IMR-90 (cell line): Measurements from ENCODE around the gene OGFR. TPM values are rescaled to one million over a fixed set of nuclear protein-coding genes. Genes with fewer than 3 reads are reported as not detected.
A peak's percentile ranks its signal among the peaks of the same experiment; 100 is the strongest.

Experiments used
- ATAC-seq: fragments of 200-7000 bp; cut with Tn5 transposase; 2 replicates; pipeline ENCODE4 v1.9.1; 2020; ENCODE audit warnings: low read depth, mild to moderate bottlenecking, moderate library complexity
- BruUV-seq: library from RNA; stranded (reverse); fragments of 400-500 nt; replicated peaks from 2 replicates; lab custom pipeline; 2021; lab: Mats Ljungman, UMichigan
- CTCF ChIA-PET: fragments of 300-600 bp; formaldehyde crosslinking; extraction: SDS; loops from one replicate; lab custom pipeline; 2021; ENCODE audit warnings: antibody characterized with exemption; lab: Yijun Ruan, JAX
- POLR2A ChIA-PET: fragments of 300-600 bp; sonication (Branson Sonifier 250); formaldehyde crosslinking; loops from one replicate; lab custom pipeline; 2022; ENCODE audit warnings: antibody characterized with exemption; ENCODE audit not compliant: unreplicated experiment; lab: Charles Lee
- DNase-seq: peaks from one replicate; pipeline ENCODE4 v3.0.0; 2013
- H2AFZ ChIP-seq: replicated peaks from 2 replicates; pipeline ENCODE3; 2013; ENCODE audit warnings: low read length, mild to moderate bottlenecking; ENCODE audit not compliant: poor library complexity
- H2AK5ac ChIP-seq: 2 replicates; pipeline ENCODE4 v1.6.1; 2013; ENCODE audit warnings: low read depth, low read length, inconsistent platforms
- H2AK9ac ChIP-seq: replicated peaks from 2 replicates; pipeline ENCODE3; 2013; ENCODE audit warnings: mild to moderate bottlenecking, low read depth, low read length, moderate library complexity; ENCODE audit not compliant: poor library complexity
- H2BK120ac ChIP-seq: 2 replicates; pipeline ENCODE4 v1.6.1; 2013; ENCODE audit warnings: low read depth, low read length, inconsistent platforms
- H2BK15ac ChIP-seq: 3 replicates; pipeline ENCODE4 v1.6.1; 2013; ENCODE audit warnings: low read depth, low read length, inconsistent platforms
- H2BK20ac ChIP-seq: 2 replicates; pipeline ENCODE4 v1.6.1; 2013; ENCODE audit warnings: low read depth, mild to moderate bottlenecking, inconsistent platforms, low read length, moderate library complexity
- H2BK5ac ChIP-seq: 2 replicates; pipeline ENCODE4 v1.6.1; 2013; ENCODE audit warnings: mild to moderate bottlenecking, low read depth, low read length, inconsistent platforms; ENCODE audit not compliant: poor library complexity, severe bottlenecking
- H3K14ac ChIP-seq: replicated peaks from 2 replicates; pipeline ENCODE4 v1.6.1; 2013; ENCODE audit warnings: low read depth, low read length, inconsistent platforms
- H3K18ac ChIP-seq: 2 replicates; pipeline ENCODE4 v1.6.1; 2013; ENCODE audit warnings: low read depth, low read length, control low read depth
- H3K23ac ChIP-seq: 2 replicates; pipeline ENCODE4 v1.6.1; 2013; ENCODE audit warnings: low read depth, low read length, inconsistent platforms
- H3K27ac ChIP-seq: 2 replicates; pipeline ENCODE4 v1.5.1; 2013; ENCODE audit warnings: mild to moderate bottlenecking, control low read depth, low read length; ENCODE audit not compliant: insufficient read depth
- H3K27me3 ChIP-seq: 2 replicates; pipeline ENCODE4 v1.6.1; 2013; ENCODE audit warnings: low read length; ENCODE audit not compliant: control insufficient read depth, insufficient read depth
- H3K36me3 ChIP-seq: 2 replicates; pipeline ENCODE4 v1.6.1; 2013; ENCODE audit warnings: low read length, mixed read lengths; ENCODE audit not compliant: control insufficient read depth, insufficient read depth
- H3K4ac ChIP-seq: 2 replicates; pipeline ENCODE4 v1.6.1; 2013; ENCODE audit warnings: low read depth, low read length, inconsistent platforms
- H3K4me1 ChIP-seq: 2 replicates; pipeline ENCODE4 v1.6.1; 2013; ENCODE audit warnings: low read length, mixed read lengths; ENCODE audit not compliant: control insufficient read depth, insufficient read depth
- H3K4me2 ChIP-seq: 2 replicates; pipeline ENCODE4 v1.6.1; 2013; ENCODE audit warnings: low read depth, mild to moderate bottlenecking, control low read depth, low read length, moderate library complexity
- H3K4me3 ChIP-seq: 2 replicates; pipeline ENCODE4 v1.5.1; 2013; ENCODE audit warnings: low read depth, mild to moderate bottlenecking, control low read depth, low read length, moderate library complexity; ENCODE audit not compliant: insufficient read depth
- H3K56ac ChIP-seq: 2 replicates; pipeline ENCODE4 v1.6.1; 2013; ENCODE audit warnings: low read length, inconsistent platforms; ENCODE audit not compliant: insufficient read depth; ENCODE audit errors: extremely low read depth
- H3K79me1 ChIP-seq, 2 experiments: 2 replicates each; pipeline ENCODE4 v1.6.1; 2013; ENCODE audit warnings: low read length in 2 of 2, inconsistent platforms in 1 of 2, low read depth in 1 of 2
- H3K9ac ChIP-seq: 2 replicates; pipeline ENCODE4 v1.6.1; 2013; ENCODE audit warnings: low read depth, low read length, control low read depth
- H3K9me1 ChIP-seq: 2 replicates; pipeline ENCODE4 v1.6.1; 2013; ENCODE audit warnings: low read length, inconsistent platforms; ENCODE audit not compliant: insufficient read depth
- H3K9me3 ChIP-seq: 2 replicates; pipeline ENCODE4 v1.6.1; 2013; ENCODE audit warnings: low read length; ENCODE audit not compliant: control insufficient read depth, insufficient read depth
- H4K20me1 ChIP-seq: 2 replicates; pipeline ENCODE4 v1.6.1; 2013; ENCODE audit warnings: low read length, inconsistent platforms; ENCODE audit not compliant: insufficient read depth
- H4K5ac ChIP-seq: 2 replicates; pipeline ENCODE4 v1.6.1; 2013; ENCODE audit warnings: mild to moderate bottlenecking, low read depth, low read length, control low read depth
- H4K8ac ChIP-seq, 2 experiments: 2 replicates each; pipeline ENCODE4 v1.6.1; 2013; ENCODE audit warnings: low read depth in 2 of 2, low read length in 2 of 2, control low read depth in 1 of 2, inconsistent platforms in 1 of 2
- H4K91ac ChIP-seq: 2 replicates; pipeline ENCODE4 v1.6.1; 2013; ENCODE audit warnings: low read depth, low read length, inconsistent platforms; ENCODE audit not compliant: insufficient read depth
- MAFK ChIP-seq: IDR thresholded peaks from 2 replicates; pipeline ENCODE4 v1.6.1; 2012; ENCODE audit warnings: low read depth, low read length, improper control_type of control experiment
- POLR2A ChIP-seq: IDR thresholded peaks from 2 replicates; pipeline ENCODE4 v1.6.1; 2012; ENCODE audit warnings: mild to moderate bottlenecking, low read depth, low read length
- WGBS, 2 experiments: methylation state at CpG; one replicate each; pipeline versions ENCODE4 v1.1.5 to v1.1.7; 2013; ENCODE audit warnings: missing lambda C conversion rate in 2 of 2; ENCODE audit not compliant: insufficient read length in 1 of 2; ENCODE audit errors: extremely low coverage in 2 of 2; 5-methylcytosine and 5-hydroxymethylcytosine counted together
- dilution Hi-C: fragments of 300-500 bp; cut with HindIII; formaldehyde crosslinking; loops from one replicate; pipeline ENCODE4 v1.14.3; 2018; ENCODE audit warnings: low sequenced_read_pairs; ENCODE audit not compliant: unreplicated experiment
- in situ Hi-C: fragments of 300-500 bp; cut with MboI; formaldehyde crosslinking; loops from 3 replicates; pipeline ENCODE4 v1.14.3; 2019; ENCODE audit warnings: low sequenced_read_pairs, inconsistent platforms, mixed read lengths
- intact Hi-C: fragments of 100-400 bp; cut with micrococcal nuclease; formaldehyde crosslinking; loops from 2 replicates; pipeline ENCODE4 v1.10.0; 2022
- polyA plus RNA-seq, 3 experiments: library from polyadenylated mRNA; depleted of rRNA; stranded (reverse); fragments of >200 nt; gene quantifications; 2 replicates each; pipeline ENCODE4 v1.2.3, GENCODE V29; 2012; ENCODE audit warnings: low replicate concordance in 1 of 3
- total RNA-seq: library from RNA; depleted of rRNA; stranded (reverse); fragments of >200 nt; gene quantifications from 2 replicates; pipeline ENCODE4 v1.2.3, GENCODE V29; 2012

The OGFR gene
- total and polyA plus RNA-seq, 2 of the 4 experiments (the other 2 are of a cell fraction), result 22.4 to 30.1 TPM

DNA sequence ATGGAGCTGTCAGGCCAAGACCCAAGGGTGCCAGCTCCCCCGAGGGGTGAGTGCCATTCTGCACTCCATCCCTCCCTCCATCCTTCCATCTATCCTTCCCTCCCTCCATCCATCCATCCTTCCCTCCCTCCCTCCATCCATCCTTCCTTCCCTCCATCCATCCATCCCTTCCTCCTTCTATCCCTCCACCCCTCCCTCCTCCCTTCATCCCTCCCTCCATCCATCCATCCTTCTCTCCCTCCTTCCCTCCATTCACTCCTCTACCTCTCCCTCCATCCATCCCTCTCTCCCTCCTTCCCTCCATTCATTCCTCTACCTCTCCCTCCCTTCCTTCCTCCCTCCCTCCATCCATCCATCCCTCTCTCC lies 49.7 kb upstream of the OGFR start:
- Histone ChIP-seq H4K91ac (no peak overlapping the region), H3K14ac (no peak overlapping the region), H4K20me1 (no peaks in the 10 kb centered on the region; the same call in 1 of the 2 replicates), H2BK120ac (no peak overlapping the region), H2BK5ac (no peak overlapping the region), H3K9ac (no peak overlapping the region), H2BK15ac (no peak overlapping the region), H3K27ac (no peak overlapping the region), H3K36me3 (no peaks in the 10 kb centered on the region), H2AFZ (no peak overlapping the region), H3K23ac (no peak overlapping the region), H4K5ac (no peak overlapping the region), H3K79me1 (peaks cover 0 to 7% of the 10 kb centered on the region in 2 experiments; a peak in 2 of 4 replicates), H2AK9ac (no peak overlapping the region), H2BK20ac (no peak overlapping the region), H3K9me1 (peaks cover 7% of the 10 kb centered on the region), H3K56ac (no peak overlapping the region), H3K18ac (no peak overlapping the region), H3K4me2 (no peak overlapping the region), H3K27me3 (no peaks in the 10 kb centered on the region; the same call in 1 of the 2 replicates), H3K4ac (no peak overlapping the region), H4K8ac (no peak overlapping the region), H2AK5ac (peak overlapping the region; percentile 85), H3K4me1 (peaks cover 12% of the 10 kb centered on the region), H3K4me3 (no peak overlapping the region), H3K9me3 (peaks cover 2% of the 10 kb centered on the region; the same call in 1 of the 2 replicates)
- dilution Hi-C loops, result no loop called here
- 100% methylated on average over 1 of the region's 1 CpG; no CpG with 5 or more reads in 1 of the 2 experiments for WGBS, 2 experiments
- BruUV-seq, result no TSS peak
- ChIA-PET CTCF (no interaction called here), POLR2A (no interaction called here)
- intact Hi-C loops, result no loop called here
- no peak for ATAC-seq
- no peak for TF ChIP-seq MAFK
- TF ChIP-seq POLR2A, result no peak
- DNase-seq, result no peak
- in situ Hi-C loops, result no loop called here
